Thoracic aorta (tissue), 2 donors: ENCODE measurements around the gene CNDP2. TPM values are rescaled to one million over a fixed set of nuclear protein-coding genes. Genes with fewer than 3 reads are reported as not detected.

Experiments used
- ATAC-seq: fragments of 150-250 bp; one replicate; pipeline ENCODE4 v1.8.0; 2017; ENCODE audit warnings: low read depth; ENCODE audit not compliant: insufficient number of reproducible peaks, low FRiP score
- DNase-seq: peaks from one replicate; pipeline ENCODE4 v3.0.0-alpha.2; 2020; ENCODE audit warnings: low spot score
- H3K27ac ChIP-seq, 2 donors: fragments of 200-600 bp; sonication (generic); 1 replicate in 1 of 2; 2 replicates in 1 of 2; pipeline ENCODE4 v1.5.1; 2016; ENCODE audit warnings: mild to moderate bottlenecking in 2 of 2, moderate library complexity in 2 of 2
- H3K27me3 ChIP-seq: fragments of 200-600 bp; sonication (generic); replicated peaks from 2 replicates; pipeline ENCODE4 v1.6.0; 2016; ENCODE audit warnings: mild to moderate bottlenecking; ENCODE audit not compliant: insufficient read depth
- H3K36me3 ChIP-seq: fragments of 200-600 bp; sonication (generic); one replicate; pipeline ENCODE4 v1.5.1; 2016
- H3K4me1 ChIP-seq, 2 donors: fragments of 200-600 bp; sonication (generic); 1 replicate in 1 of 2; 2 replicates in 1 of 2; pipeline versions ENCODE4 v1.5.1 to v1.6.0; 2016; ENCODE audit warnings: low read depth in 2 of 2, mild to moderate bottlenecking in 1 of 2; ENCODE audit not compliant: control insufficient read depth in 1 of 2
- H3K4me3 ChIP-seq: fragments of 200-600 bp; sonication (generic); 2 replicates; pipeline ENCODE4 v1.5.1; 2016; ENCODE audit warnings: mild to moderate bottlenecking
- H3K9me3 ChIP-seq: fragments of 200-600 bp; sonication (generic); 2 replicates; pipeline ENCODE4 v1.5.1; 2016
- total RNA-seq, 2 donors: library from RNA; depleted of rRNA; stranded (reverse); fragments of >200 nt; gene quantifications; one replicate each; pipeline versions ENCODE4 v1.1.0 to v1.2.3, GENCODE V29; 2016
- TF ChIP-seq, protein P1 (sequence below): fragments of 200-600 bp; sonication (generic); IDR thresholded peaks from one replicate; pipeline ENCODE4 v1.5.1; 2019; ENCODE audit warnings: antibody characterized with exemption

CNDP2 gene
- total RNA-seq, 2 donors from 2014 or later: 44.3 to 106 TPM

DNA sequence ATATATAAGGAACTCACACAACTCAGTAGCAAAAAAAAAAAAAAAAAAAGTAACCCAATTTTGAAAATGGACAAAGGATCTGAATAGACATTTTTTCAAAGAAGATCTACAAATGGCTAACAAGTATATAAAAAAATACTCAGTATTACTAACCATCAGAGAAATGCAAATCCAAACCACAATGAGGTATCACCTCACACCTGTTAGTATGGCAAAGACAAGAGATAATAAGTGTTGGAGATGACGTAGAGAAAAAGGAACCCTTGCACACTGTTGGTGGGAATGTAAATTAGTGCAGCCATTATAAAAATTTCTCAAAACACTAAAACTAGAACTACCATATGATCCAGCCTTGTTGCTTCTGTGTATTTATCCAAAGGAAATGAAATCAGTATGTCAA is 32.3 kb downstream of the CNDP2 start:
- no peak for ATAC-seq
- Histone ChIP-seq H3K9me3 (no peaks in the 10 kb centered on the region), H3K36me3 (no peaks in the 10 kb centered on the region), H3K27ac (no peak overlapping the region), H3K4me3 (no peak overlapping the region), H3K27me3 (no peaks in the 10 kb centered on the region), H3K4me1 (no peaks in the 10 kb centered on the region)
- no peak for DNase-seq
- TF ChIP-seq, protein P1, sequence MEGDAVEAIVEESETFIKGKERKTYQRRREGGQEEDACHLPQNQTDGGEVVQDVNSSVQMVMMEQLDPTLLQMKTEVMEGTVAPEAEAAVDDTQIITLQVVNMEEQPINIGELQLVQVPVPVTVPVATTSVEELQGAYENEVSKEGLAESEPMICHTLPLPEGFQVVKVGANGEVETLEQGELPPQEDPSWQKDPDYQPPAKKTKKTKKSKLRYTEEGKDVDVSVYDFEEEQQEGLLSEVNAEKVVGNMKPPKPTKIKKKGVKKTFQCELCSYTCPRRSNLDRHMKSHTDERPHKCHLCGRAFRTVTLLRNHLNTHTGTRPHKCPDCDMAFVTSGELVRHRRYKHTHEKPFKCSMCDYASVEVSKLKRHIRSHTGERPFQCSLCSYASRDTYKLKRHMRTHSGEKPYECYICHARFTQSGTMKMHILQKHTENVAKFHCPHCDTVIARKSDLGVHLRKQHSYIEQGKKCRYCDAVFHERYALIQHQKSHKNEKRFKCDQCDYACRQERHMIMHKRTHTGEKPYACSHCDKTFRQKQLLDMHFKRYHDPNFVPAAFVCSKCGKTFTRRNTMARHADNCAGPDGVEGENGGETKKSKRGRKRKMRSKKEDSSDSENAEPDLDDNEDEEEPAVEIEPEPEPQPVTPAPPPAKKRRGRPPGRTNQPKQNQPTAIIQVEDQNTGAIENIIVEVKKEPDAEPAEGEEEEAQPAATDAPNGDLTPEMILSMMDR: no peak

DNA sequence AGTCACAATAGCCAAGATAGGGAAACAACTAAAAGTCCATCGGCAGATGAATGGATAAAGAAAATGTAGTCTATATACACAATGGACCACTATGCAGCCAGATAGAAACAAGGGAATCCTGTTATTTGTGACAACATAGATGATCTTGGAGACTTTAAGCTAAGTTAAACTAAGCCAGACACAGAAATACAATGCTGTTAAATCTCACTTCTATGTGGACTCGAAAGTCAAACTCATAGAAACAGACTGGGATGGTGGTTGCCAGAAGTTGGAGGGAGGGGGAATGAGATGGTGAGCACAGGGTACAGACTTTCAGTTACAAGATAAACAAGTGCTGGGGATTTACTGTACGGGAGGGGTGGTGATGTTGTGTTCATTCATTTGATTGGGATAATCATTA is 32.8 kb downstream of the CNDP2 start:
- DNase-seq (no peak), ATAC-seq (no peak)
- Histone ChIP-seq H3K4me3 (no peak overlapping the region), H3K27ac (no peak overlapping the region), H3K27me3 (no peaks in the 10 kb centered on the region), H3K9me3 (no peaks in the 10 kb centered on the region), H3K4me1 (no peaks in the 10 kb centered on the region), H3K36me3 (no peaks in the 10 kb centered on the region)
- TF ChIP-seq, protein P1: no peak

DNA sequence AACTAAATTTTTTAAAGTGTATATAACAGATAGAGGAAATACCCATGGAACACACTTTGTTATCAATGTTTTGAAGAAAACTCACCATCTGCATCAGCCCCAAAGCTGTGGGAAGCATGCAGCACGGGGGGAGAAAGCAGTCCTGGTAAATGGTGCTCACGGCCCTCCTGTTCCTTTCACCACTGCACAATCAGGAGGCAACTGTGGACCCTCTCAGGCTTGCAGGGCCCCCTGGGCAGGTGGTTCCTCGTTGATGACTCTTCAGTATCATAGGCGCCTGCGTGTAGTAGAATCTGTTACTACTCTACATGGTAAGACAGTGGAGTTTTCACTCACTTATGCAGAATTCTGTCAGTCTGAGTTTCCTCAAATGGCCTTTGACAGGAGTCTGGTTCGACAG is 33.2 kb downstream of the CNDP2 start:
- TF ChIP-seq, protein P1: no peak
- DNase-seq: no peak
- ATAC-seq: no peak
- Histone ChIP-seq H3K4me1 (no peaks in the 10 kb centered on the region), H3K27ac (no peak overlapping the region), H3K36me3 (no peaks in the 10 kb centered on the region), H3K9me3 (no peaks in the 10 kb centered on the region), H3K4me3 (no peak overlapping the region), H3K27me3 (no peaks in the 10 kb centered on the region)

DNA sequence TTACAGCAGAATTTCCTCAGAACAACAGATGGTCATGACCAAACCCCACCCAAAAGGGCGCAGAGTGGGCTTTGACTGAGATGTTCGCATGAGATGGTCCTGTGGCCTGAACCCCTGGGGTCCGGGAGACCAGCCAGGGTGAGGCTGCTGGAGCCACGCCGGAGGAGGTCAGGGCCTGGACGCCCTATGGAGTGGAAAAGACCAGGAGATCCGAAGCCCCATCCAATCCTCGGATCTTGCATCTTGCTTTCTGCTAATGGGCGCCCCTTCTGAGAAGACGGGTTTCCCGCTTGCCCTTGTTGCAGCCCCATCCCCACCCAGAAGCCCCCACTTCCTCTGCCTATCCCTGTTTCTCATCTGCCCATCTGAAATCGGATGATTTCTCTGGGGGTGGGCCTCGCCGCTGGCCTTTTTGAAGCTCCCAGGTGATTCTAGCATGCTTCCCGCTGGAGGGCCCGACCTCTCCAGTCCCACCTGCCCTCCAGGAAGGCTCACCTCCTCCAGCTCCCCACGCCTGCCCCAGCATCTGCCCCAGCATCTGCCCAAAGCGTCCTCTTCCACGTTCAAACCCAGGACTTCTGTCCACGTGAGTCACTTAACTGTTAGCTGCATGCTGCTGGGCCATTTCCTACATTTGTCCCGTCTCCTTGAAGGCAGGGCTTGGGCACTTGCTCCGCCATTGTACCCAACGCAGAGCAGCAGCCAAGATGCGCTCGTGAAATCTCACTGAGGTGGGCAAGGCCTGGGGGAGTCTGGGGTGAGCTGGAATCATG is 33.8 kb downstream of the CNDP2 start:
- no peak overlapping the region for H3K4me3 ChIP-seq
- TF ChIP-seq, protein P1: no peak
- no peaks in the 10 kb centered on the region for H3K27me3 ChIP-seq
- DNase-seq (no peak), ATAC-seq (no peak)
- no peak overlapping the region for H3K27ac ChIP-seq
- no peaks in the 10 kb centered on the region for H3K4me1 ChIP-seq
- H3K9me3 ChIP-seq: no peaks in the 10 kb centered on the region
- no peaks in the 10 kb centered on the region for H3K36me3 ChIP-seq

DNA sequence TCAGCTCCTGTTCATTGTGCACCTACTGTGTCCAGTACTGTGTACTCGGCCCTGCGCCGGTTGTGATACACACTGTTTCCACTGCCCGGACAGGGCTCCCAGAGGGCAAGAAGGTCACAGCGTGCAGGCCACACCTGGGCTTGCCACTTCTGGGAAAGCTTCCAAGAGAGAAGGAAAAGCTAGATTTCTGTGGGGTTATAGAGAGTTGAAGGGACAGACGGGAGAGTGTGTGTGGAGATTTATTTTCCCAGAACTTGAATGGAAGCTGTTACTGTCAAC is 34.4 kb downstream of the CNDP2 start:
- DNase-seq: no peak
- Histone ChIP-seq H3K27me3 (no peaks in the 10 kb centered on the region), H3K36me3 (no peaks in the 10 kb centered on the region), H3K4me3 (no peak overlapping the region), H3K9me3 (no peaks in the 10 kb centered on the region), H3K27ac (no peak overlapping the region), H3K4me1 (no peaks in the 10 kb centered on the region)
- no peak for ATAC-seq
- TF ChIP-seq, protein P1: no peak
